H54 (cell line): ENCODE measurements around the gene ATP5PB.

Experiments
- DNase-seq: peaks from one replicate; pipeline ENCODE4 v3.0.0; 2011; ENCODE audit warnings: low spot score, mixed read lengths; ENCODE audit not compliant: insufficient read length
- FAIRE-seq: peaks from 3 replicates; lab custom pipeline; 2011; peaks lifted over from hg19 to GRCh38; lab: Jason Lieb, UNC
- POLR2A ChIP-seq: IDR thresholded peaks from 2 replicates; pipeline ENCODE4 v1.6.1; 2011; ENCODE audit warnings: low read depth, mild to moderate bottlenecking, low read length

Gene ATP5PB

GRCh38 chr1:111455642-111456031 is 6.4 kb downstream of the ATP5PB start:
- no peak for FAIRE-seq
- TF ChIP-seq POLR2A, result no peak
- no peak for DNase-seq

- DNase-seq (no peak), FAIRE-seq (no peak)
- TF ChIP-seq POLR2A, result no peak
Measured at GRCh38 chr1:111461765-111462164, 12.5 kb downstream of the ATP5PB start.

GRCh38 chr1:111462370-111463028 is 13.2 kb downstream of the ATP5PB start:
- DNase-seq, result no peak
- TF ChIP-seq POLR2A, result no peak
- FAIRE-seq, result no peak

- peak; percentile 27 for DNase-seq
- TF ChIP-seq POLR2A, result no peak
- FAIRE-seq, result peak; percentile 97
Measured at GRCh38 chr1:111463029-111463683, 13.9 kb downstream of the ATP5PB start.

GRCh38 chr1:111465754-111466153 is 16.5 kb downstream of the ATP5PB start:
- FAIRE-seq (no peak), DNase-seq (no peak)
- no peak for TF ChIP-seq POLR2A

- TF ChIP-seq POLR2A, result no peak
- FAIRE-seq (no peak), DNase-seq (no peak)
Measured at GRCh38 chr1:111466480-111466879, 17.2 kb downstream of the ATP5PB start.

- no peak for FAIRE-seq
- TF ChIP-seq POLR2A, result no peak
- DNase-seq, result no peak
Measured at GRCh38 chr1:111467865-111468716, 18.8 kb downstream of the ATP5PB start.

- no peak for DNase-seq
- TF ChIP-seq POLR2A, result no peak
- no peak for FAIRE-seq
Measured at GRCh38 chr1:111468717-111469100, 19.4 kb downstream of the ATP5PB start.

GRCh38 chr1:111469539-111469938 is 20.3 kb downstream of the ATP5PB start:
- FAIRE-seq (no peak), DNase-seq (no peak)
- no peak for TF ChIP-seq POLR2A

- no peak for TF ChIP-seq POLR2A
- DNase-seq, result no peak
- no peak for FAIRE-seq
Measured at GRCh38 chr1:111470596-111470995, 21.3 kb downstream of the ATP5PB start.

- FAIRE-seq, result no peak
Measured at GRCh38 chr1:111471012-111471411, 21.7 kb downstream of the ATP5PB start.

GRCh38 chr1:111471538-111471937 is 22.3 kb downstream of the ATP5PB start:
- FAIRE-seq (no peak), DNase-seq (no peak)
- TF ChIP-seq POLR2A, result no peak

More at GRCh38 chr1:111471012-111471411, 21.7 kb downstream of the ATP5PB start:
- DNase-seq, result no peak
- no peak for TF ChIP-seq POLR2A

GRCh38 chr1:111474106-111474505 is 24.8 kb downstream of the ATP5PB start:
- DNase-seq (no peak), FAIRE-seq (no peak)
- TF ChIP-seq POLR2A, result no peak

- no peak for TF ChIP-seq POLR2A
- DNase-seq (no peak), FAIRE-seq (no peak)
Measured at GRCh38 chr1:111474521-111474920, 25.3 kb downstream of the ATP5PB start.
